Iris pigment epithelial cell (primary cell): Measurements from ENCODE around the gene G3BP2.

Experiments used
- DNase-seq: peaks from one replicate; pipeline ENCODE4 v3.0.0-alpha.2; 2011; ENCODE audit warnings: low read depth

The G3BP2 gene

DNA sequence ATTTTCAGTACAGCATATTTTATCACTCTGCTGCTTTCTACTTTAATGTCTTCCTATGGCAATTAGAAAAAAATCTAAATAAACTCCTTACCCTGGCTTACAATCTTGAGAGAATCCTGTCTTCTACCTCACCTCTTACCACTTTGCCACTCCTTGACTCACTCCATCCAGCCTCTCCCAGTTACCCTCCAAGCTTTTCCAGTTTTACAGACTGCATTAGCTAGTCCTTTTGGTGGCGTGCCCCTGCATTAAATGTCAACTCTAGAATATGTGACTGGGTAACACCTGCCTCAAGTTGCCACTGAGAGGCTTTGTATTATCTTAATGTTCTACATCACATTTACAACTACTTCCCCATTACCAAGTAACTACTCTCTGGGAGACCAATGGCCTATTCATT lies 35.4 kb downstream of the G3BP2 start:
- no peak for DNase-seq

DNA sequence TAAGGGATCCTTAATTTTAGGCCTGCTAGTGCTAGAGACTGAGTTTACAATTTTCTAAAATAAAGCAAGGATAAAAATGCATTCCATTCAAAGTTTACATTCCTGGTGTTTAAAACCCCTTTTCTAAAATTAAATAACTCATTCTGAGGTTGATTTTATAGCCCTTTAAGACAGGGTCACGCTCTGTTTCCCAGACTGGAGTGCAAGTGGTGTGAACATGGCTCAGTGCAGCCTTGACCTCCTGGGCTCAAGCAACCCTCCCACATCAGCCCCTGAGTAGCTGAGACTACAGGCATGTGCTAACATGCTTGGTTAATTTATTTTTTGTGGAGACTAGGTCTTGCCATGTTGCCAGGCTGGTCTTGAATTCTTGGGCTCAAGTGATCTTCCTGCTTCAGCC lies 36.0 kb downstream of the G3BP2 start:
- peak; percentile 45 for DNase-seq

DNA sequence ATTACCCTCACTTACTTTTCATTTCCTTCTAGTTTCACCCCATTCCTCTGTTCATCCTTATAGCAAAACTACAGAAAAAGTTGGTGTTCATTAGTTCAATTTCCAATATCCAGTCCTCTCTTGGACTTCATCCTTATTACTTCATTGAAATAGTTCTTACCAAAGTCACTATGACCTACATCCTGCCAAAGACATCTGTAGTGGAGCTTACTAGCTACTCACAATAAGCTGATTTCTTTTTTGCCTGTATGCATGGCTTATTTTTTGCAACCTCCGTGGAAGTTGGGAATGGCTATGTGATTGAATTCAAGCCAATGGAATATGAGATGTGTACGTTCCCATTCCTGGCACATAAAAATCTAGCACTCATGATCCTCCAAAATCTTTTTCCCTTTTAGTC lies 38.3 kb downstream of the G3BP2 start:
- peak; percentile 48 for DNase-seq

DNA sequence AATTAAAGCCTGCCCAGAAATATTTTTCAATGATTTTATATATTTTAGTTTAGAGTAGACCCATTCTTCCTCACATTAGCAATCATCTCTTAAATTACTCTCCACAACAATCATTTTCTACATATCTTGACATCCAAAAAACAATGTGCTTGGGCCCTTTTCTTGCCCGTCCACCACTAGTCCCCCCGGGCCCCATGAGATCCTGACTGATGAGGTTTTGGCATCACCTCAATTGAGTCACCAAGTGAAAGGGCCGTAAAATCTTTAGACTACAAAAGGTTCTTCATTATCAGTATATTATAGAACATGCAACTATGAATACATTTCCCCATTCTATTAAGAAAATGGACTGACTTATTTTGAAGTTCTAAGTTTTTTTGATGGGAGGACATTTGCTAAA lies 38.9 kb downstream of the G3BP2 start:
- DNase-seq, result no peak

DNA sequence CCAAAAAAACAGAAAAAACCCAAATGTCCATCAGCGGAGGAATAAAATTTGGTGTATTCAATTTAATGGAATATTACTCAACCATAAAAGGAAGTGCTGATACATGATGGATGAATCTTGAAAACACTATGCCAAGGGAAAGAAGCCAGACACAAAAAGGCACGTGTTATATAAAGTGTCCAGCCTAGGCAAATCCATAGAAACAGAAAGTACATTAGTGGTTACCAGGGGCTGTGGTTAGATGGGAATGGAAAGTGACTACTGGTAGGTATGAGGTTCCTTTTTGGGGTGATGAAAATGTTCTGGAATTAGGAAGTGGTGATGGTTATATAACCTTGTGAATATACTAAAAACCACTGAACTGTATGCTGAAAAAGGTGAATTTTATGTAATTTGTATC lies 39.4 kb downstream of the G3BP2 start:
- DNase-seq, result peak; percentile 46

DNA sequence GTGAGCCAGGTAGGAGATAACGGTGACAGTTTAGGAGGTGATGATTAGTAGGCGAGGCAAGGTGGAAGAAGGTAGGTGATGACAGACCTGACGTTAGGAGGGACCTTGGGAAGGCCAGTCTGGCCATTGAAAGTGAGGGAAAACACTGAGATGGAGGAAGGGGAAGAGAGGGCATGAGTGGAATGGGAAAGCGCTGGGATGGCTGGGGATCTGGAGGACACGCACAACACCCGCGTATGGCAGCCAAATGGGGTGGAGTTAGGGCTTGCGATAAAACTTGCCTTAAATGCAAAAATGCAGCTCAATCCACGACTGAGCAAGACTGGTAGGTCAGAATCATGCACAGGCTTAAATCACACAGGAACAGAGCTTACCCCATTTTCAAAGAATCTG lies 42.3 kb downstream of the G3BP2 start:
- no peak for DNase-seq

DNA sequence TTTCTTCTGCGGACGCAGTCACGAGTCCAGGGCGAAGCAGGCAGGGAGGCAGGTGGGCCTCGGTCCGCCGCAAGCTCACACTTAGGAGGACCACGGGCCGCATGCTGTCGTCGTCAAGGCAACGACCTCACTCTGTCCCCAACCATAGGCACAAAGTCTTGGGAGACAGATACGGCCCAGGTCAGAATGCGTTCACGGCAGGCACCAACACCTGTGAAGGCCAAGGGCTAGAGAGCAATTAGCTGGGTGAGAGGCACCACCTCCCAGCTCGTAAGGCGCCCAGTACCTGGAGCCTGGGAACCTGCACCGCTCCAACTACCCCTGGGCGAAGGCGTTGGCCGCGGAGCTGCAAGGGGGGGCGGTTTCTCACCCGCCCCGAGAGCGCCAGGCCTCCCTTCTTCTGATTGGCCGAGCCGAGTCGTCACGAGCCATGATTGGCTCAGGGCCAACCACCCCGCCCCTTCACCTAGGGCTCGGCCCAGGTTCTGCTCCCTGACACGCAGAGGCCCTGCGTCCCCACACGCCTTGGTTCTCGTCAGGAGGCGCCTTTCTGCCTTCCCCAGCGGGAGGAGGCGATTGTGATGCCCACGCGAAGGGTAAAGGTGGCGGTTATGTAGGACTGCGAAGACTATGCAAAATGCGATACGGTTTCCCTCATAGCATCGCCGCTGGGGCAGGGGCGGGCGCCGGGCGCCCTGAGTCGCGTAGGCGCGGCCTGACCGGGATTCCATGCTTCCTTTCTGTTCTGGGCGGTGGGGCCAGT lies 42.9 kb downstream of the G3BP2 start, which contains the start of gene CDKL2:
CDKL2 (minus strand) TSS at position 355 of the 763 bp plus-strand sequence. CDS start 4,540 bp downstream, outside the sequence.
- peak; percentile 60 for DNase-seq

DNA sequence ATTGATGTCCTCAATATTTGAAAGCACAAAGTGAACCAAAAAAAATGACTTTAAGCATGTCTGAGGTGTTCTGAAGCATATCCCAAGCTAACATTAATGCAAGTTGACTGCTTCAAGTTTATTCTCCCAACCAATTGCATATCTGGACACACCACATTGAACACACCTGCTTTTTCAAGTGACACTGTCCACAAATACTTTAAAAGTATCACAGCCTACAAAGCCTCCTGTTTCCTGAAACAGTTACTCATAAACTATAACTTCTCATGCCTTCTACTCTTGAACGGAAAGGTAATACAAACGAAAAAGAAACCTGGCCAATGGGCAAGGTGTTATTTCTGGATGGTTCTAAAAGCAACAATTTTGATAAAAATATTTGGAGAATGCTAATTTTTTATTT lies 44.0 kb downstream of the G3BP2 start:
- DNase-seq, result no peak

DNA sequence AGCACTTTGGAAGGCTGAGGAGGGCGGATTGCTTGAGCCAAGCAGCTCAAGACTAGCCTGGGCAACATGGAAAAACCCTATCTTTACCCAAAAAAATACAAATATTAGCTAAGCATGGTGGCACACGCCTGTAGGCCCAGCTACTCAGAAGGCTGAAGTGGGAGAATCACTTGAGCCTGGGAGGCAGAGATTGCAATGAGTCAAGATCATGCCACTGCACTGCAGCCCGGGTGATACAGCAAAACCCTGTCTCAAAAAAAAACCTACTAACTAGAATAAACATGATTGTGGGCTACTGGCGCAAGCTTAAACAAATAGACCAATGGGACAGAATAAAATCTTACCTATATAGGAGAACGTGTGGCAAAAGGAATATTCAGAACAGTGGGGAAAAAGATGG lies 50.2 kb downstream of the G3BP2 start:
- no peak for DNase-seq

DNA sequence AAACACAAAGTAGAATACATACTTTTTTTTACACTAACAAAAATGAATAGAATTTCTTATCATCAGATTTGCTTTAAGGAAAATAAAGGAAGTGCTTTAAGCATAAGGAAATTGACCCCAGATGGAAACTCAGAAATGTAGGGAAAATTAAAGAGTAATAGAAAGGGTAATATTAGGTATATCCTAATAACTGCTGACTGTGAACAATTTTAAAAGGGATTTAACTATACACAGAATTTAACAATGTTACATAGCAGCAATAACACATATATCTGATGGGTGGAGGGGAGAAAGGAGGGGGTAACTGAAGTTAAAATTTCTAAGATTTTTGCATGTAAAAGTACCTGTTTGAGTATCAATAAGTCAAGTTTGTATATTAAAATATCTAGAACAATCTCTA lies 51.5 kb downstream of the G3BP2 start:
- DNase-seq, result no peak

DNA sequence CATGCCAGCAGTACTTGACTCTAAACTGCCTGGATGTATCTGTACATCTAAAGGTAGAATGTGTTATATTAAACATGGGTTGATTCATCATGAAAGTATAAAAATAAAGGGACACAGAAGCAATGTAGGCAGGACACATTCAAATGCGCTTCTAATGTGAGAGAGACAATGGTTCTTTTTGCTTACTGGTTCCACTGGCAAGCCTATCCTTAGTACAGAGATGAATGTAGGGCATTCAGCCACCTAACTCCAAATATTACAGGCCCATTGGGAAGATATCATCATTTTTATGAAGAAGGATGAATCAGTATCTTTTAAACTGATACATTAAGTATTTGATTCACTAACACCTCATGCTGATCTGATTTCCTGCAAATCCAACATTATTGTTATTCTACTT lies 60.9 kb downstream of the G3BP2 start:
- DNase-seq, result no peak

DNA sequence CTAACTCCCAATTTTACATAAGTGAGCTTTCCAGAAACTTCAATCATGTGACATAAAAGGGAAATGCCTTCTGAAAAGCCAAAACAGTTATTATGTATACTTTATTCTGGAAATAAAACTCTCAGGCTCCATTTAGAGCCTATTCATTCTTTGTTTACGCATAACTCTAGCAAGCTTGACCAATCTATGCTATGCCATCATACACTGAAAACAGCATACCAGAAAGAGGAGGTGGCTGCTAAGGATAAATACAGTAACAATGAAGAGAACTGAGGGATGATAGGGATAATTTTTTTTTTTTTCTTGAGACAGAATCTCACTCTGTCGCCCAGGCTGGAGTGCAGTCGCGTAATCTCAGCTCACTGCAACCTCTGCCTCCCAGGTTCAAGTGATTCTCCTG lies 67.3 kb downstream of the G3BP2 start:
- DNase-seq, result peak; percentile 3

DNA sequence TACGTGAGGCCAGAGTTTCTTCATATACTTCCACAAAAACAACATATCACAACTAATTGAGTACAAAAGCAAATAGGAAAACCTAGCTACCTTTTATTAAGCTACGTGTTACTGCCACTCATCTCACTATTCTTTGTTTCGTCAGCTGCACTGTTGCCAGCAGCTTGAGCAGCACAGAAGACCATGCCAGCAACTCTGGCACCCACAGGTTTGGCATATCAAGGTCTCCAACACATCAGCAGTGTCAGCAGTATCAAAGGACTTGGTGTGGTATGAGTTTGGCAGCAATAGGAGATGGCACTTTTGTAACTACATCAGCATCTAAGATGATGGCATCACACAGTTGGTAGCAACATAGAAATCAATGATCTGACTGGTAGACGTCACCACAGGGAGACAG lies 73.6 kb downstream of the G3BP2 start:
- DNase-seq, result no peak

DNA sequence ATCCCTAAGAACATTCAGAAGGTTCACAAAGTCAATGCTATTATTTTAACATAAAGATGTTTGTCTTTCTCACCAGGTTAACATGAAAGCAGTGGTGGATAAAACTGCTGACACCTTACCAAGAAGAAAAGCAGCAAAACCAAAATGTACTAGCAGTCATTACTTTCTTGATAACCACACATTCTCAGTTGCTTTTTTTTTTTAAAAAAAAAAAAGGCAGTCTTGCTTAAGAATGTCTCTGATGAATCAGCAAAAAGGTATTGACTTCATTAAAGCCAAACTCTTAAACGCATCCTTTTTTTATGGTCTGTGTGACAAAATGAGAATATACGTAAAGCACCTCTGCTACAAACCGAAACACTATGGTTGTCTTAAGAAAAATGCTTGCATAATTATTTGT lies 74.8 kb downstream of the G3BP2 start:
- DNase-seq, result peak; percentile 57

DNA sequence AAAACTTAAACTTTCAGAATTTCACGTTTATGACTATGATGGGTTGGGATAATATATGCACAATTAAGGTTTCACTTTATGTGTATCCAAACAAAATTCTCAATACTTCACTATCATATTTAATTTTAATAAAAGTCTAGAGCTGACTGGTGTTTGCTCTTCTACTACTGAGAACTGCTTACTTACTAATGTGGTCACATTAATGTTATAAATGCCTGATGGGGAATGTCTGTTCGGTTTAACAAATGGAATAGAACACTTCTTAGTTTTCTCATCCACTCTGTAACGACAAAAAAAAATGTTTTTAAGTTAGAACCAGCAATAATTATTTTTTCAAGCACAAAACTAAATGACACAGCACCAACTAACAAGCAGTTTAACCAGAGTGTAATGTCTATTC lies 77.2 kb downstream of the G3BP2 start:
- no peak for DNase-seq

DNA sequence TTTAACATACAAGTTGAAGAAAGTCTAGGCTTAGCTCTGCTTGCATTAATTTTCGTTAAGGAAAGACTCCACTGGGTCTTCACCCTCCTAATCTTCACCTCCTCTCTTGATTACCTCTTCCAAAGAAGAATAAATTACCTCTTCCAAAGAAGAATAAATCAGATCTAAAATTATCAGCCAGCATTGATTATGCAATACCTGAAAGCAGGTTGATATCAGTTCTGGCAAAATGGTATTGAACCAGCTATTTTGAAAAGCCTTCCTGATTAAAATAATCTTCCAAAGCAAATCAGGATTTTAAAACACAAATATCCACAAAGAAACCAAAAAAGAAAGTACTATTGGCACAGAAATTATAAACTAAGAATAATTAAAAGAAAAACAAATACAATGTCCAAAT lies 79.8 kb downstream of the G3BP2 start:
- DNase-seq, result no peak
